GM21529 (cell line): ENCODE measurements around the gene COA3.

ENCODE experiments used
- ATAC-seq: cut with Tn5 transposase; IDR thresholded peaks from one replicate; pipeline ENCODE4 v1.9.1; 2021; ENCODE audit not compliant: unreplicated experiment

The COA3 gene

GRCh38 chr17:42754782-42755181 lies 43.7 kb downstream of the COA3 start:
- ATAC-seq = no peak

GRCh38 chr17:42751628-42752027 lies 46.9 kb downstream of the COA3 start:
- no peak for ATAC-seq

GRCh38 chr17:42750739-42751344 lies 47.7 kb downstream of the COA3 start:
- no peak for ATAC-seq

GRCh38 chr17:42748908-42749798 lies 49.4 kb downstream of the COA3 start:
- ATAC-seq = no peak

- no peak for ATAC-seq
These were observed 50.1 kb downstream of the COA3 start for GRCh38 chr17:42748202-42748907.
